Kidney epithelial cell (primary cell): ENCODE measurements around the gene EYA3. TPM values are rescaled to one million over a fixed set of nuclear protein-coding genes. Genes with fewer than 3 reads are reported as not detected.

ENCODE experiments used
- DNase-seq: peaks from one replicate; pipeline ENCODE4 v3.0.0-alpha.2; 2010; ENCODE audit warnings: low read depth
- H3K27me3 ChIP-seq: 2 replicates; pipeline ENCODE4 v1.6.0; 2011; ENCODE audit warnings: low read length; ENCODE audit not compliant: control insufficient read depth, insufficient read depth
- H3K36me3 ChIP-seq: 2 replicates; pipeline ENCODE4 v1.5.1; 2011; ENCODE audit warnings: low read length; ENCODE audit not compliant: control insufficient read depth, insufficient read depth
- H3K4me3 ChIP-seq: 2 replicates; pipeline ENCODE4 v1.5.1; 2011; ENCODE audit warnings: low read depth, mild to moderate bottlenecking, control low read depth, low read length
- CTCF ChIP-seq: IDR thresholded peaks from 2 replicates; pipeline ENCODE4 v1.5.1; 2011; ENCODE audit warnings: mild to moderate bottlenecking, moderate library complexity, low read length, control low read depth, inconsistent platforms; ENCODE audit not compliant: insufficient read depth, poor library complexity, severe bottlenecking
- total RNA-seq: library from RNA; depleted of rRNA; stranded (reverse); fragments of >200 nt; gene quantifications from 2 replicates; pipeline ENCODE4 v1.2.3, GENCODE V29; 2015

The EYA3 gene
- total RNA-seq, 1 donor from 2014 or later: 15.1 TPM

GRCh38 chr1:27941671-27942540, 146.5 kb downstream of the EYA3 start:
- TF ChIP-seq CTCF: no peak
- no peaks in the 10 kb centered on the region for H3K27me3 ChIP-seq
- no peaks in the 10 kb centered on the region for H3K36me3 ChIP-seq
- H3K4me3 ChIP-seq: no peak overlapping the region
- no peak for DNase-seq

GRCh38 chr1:27940870-27941560, 147.4 kb downstream of the EYA3 start:
- no peak overlapping the region for H3K4me3 ChIP-seq
- no peaks in the 10 kb centered on the region for H3K27me3 ChIP-seq
- no peak for TF ChIP-seq CTCF
- H3K36me3 ChIP-seq: no peaks in the 10 kb centered on the region
- DNase-seq: no peak

GRCh38 chr1:27940297-27940696, 148.1 kb downstream of the EYA3 start:
- Histone ChIP-seq H3K27me3 (no peaks in the 10 kb centered on the region), H3K36me3 (no peaks in the 10 kb centered on the region), H3K4me3 (no peak overlapping the region)
- TF ChIP-seq CTCF: peak; percentile 16
- no peak for DNase-seq

DNA sequence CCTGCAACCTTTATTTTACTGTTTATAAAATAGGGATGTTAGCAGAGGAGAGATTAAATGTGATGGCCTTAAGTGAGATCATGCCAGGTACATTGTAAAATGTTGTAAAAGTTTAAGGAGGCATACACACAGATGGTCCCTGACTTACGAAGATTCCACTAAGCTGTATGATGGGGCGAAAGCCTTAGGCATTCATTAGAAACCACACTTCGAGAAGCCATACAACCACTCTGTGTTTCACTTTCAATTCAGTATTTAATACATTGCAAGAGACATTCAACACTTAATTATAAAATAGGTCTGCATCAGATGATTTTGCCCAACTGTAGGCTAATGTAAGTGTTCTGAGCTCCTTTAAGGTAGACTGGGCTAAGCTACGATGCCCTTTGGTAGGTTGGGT, 149.9 kb downstream of the EYA3 start:
- no peaks in the 10 kb centered on the region for H3K27me3 ChIP-seq
- H3K36me3 ChIP-seq: no peaks in the 10 kb centered on the region
- H3K4me3 ChIP-seq: no peak overlapping the region
- no peak for DNase-seq
- TF ChIP-seq CTCF: no peak

- no peak for TF ChIP-seq CTCF
Observed at GRCh38 chr1:27937524-27937836, 150.9 kb downstream of the EYA3 start.

GRCh38 chr1:27936370-27936769, 152.0 kb downstream of the EYA3 start:
- DNase-seq: no peak
- Histone ChIP-seq H3K36me3 (no peaks in the 10 kb centered on the region), H3K27me3 (peaks cover 2% of the 10 kb centered on the region), H3K4me3 (no peak overlapping the region)
- TF ChIP-seq CTCF: no peak

More at GRCh38 chr1:27937524-27937836, 150.9 kb downstream of the EYA3 start:
- no peaks in the 10 kb centered on the region for H3K36me3 ChIP-seq
- DNase-seq: no peak
- H3K27me3 ChIP-seq: no peaks in the 10 kb centered on the region
- H3K4me3 ChIP-seq: no peak overlapping the region
